GM12891 (cell line): Measurements from ENCODE around the gene CFAP52.

ENCODE experiments used
- POLR2A ChIP-seq: IDR thresholded peaks from 2 replicates; pipeline ENCODE4 v1.6.1; 2011; ENCODE audit warnings: low read depth, low read length, control low read depth
- POLR2AphosphoS5 ChIP-seq: IDR thresholded peaks from 2 replicates; pipeline ENCODE4 v1.6.1; 2011; ENCODE audit warnings: low read depth, low read length, control low read depth
- POU2F2 ChIP-seq: IDR thresholded peaks from 2 replicates; pipeline ENCODE4 v1.6.1; 2011; ENCODE audit warnings: low read depth, mild to moderate bottlenecking, control low read depth, low read length, moderate library complexity

DNA sequence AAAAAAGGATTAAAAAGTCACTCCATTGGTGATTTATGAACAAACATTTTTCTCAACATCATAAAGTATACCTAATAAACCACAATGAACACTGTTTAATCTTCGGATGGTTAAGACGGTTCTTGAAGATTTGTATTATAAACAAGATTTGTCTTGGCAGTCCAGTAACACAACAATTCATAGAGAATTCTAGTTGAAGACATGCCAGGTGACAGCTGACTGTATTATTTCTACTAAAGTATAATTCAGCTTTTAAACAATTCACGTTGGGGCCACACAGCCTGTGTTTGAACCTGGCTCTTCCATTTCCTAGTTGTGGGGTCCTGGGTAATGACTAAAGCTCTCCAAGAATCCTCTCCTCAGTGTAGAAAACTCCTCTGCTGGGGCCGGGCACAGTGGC lies 22.8 kb upstream of the CFAP52 start:
- TF ChIP-seq POLR2AphosphoS5 (no peak), POU2F2 (no peak), POLR2A (no peak)
